ENCODE measurements around the gene TRPC3. TPM values are rescaled to one million over a fixed set of nuclear protein-coding genes. Genes with fewer than 3 reads are reported as not detected.
A peak's percentile ranks its signal among the peaks of the same experiment; 100 is the strongest.

The TRPC3 gene
- total and polyA plus RNA-seq, 2 donors: 0.14 to 0.24 TPM

GRCh38 chr4:121898150-121898549 is 53.7 kb downstream of the TRPC3 start:
- Histone ChIP-seq H3K36me3 (ENCODE audit: control insufficient read depth in 2 of 2, insufficient read depth in 2 of 2, low read length in 1 of 2) (no peaks in the 10 kb centered on the region), H3K9me3 (ENCODE audit: control insufficient read depth in 2 of 2, insufficient read depth in 1 of 2, low read length in 1 of 2) (no peaks in the 10 kb centered on the region), H3K4me1 (ENCODE audit: control insufficient read depth in 2 of 2, insufficient read depth in 2 of 2, low read length in 2 of 2) (no peaks in the 10 kb centered on the region), H3K4me3 (ENCODE audit: low read length in 2 of 2) (no peak overlapping the region), H3K27ac (ENCODE audit: low read depth in 1 of 2, low read length in 1 of 2) (no peak overlapping the region), H3K27me3 (ENCODE audit: control insufficient read depth in 2 of 2, insufficient read depth in 1 of 2, low read length in 1 of 2) (no peaks in the 10 kb centered on the region)
- peak in 2 of 9 donors; percentile 5 to 33 for DNase-seq (ENCODE audit: low read depth in 6 of 9, low spot score in 9 of 9)
- 47% methylated on average over 6 of the region's 6 CpGs for WGBS

GRCh38 chr4:121888134-121888533 is 63.7 kb downstream of the TRPC3 start:
- no peak for DNase-seq (ENCODE audit: low read depth in 6 of 9, low spot score in 9 of 9)
- Histone ChIP-seq H3K9me3 (ENCODE audit: control insufficient read depth in 2 of 2, insufficient read depth in 1 of 2, low read length in 1 of 2) (no peaks in the 10 kb centered on the region), H3K4me3 (ENCODE audit: low read length in 2 of 2) (no peak overlapping the region), H3K27me3 (ENCODE audit: control insufficient read depth in 2 of 2, insufficient read depth in 1 of 2, low read length in 1 of 2) (no peaks in the 10 kb centered on the region), H3K27ac (ENCODE audit: low read depth in 1 of 2, low read length in 1 of 2) (no peak overlapping the region), H3K36me3 (ENCODE audit: control insufficient read depth in 2 of 2, insufficient read depth in 2 of 2, low read length in 1 of 2) (no peaks in the 10 kb centered on the region), H3K4me1 (ENCODE audit: control insufficient read depth in 2 of 2, insufficient read depth in 2 of 2, low read length in 2 of 2) (no peaks in the 10 kb centered on the region)
- WGBS: 96% methylated on average over 1 of the region's 1 CpG

GRCh38 chr4:121885115-121885514 is 66.7 kb downstream of the TRPC3 start:
- no peak for DNase-seq (ENCODE audit: low read depth in 6 of 9, low spot score in 9 of 9)
- H3K27ac ChIP-seq (ENCODE audit: low read depth in 1 of 2, low read length in 1 of 2): no peak overlapping the region
- no peak overlapping the region for H3K4me3 ChIP-seq (ENCODE audit: low read length in 2 of 2)
- WGBS: 96% methylated on average over 2 of the region's 2 CpGs
- no peaks in the 10 kb centered on the region for H3K36me3 ChIP-seq (ENCODE audit: control insufficient read depth in 2 of 2, insufficient read depth in 2 of 2, low read length in 1 of 2)
- no peaks in the 10 kb centered on the region for H3K9me3 ChIP-seq (ENCODE audit: control insufficient read depth in 2 of 2, insufficient read depth in 1 of 2, low read length in 1 of 2)
- H3K27me3 ChIP-seq (ENCODE audit: control insufficient read depth in 2 of 2, insufficient read depth in 1 of 2, low read length in 1 of 2): no peaks in the 10 kb centered on the region
- no peaks in the 10 kb centered on the region for H3K4me1 ChIP-seq (ENCODE audit: control insufficient read depth in 2 of 2, insufficient read depth in 2 of 2, low read length in 2 of 2)

- no peaks in the 10 kb centered on the region for H3K4me1 ChIP-seq (ENCODE audit: control insufficient read depth in 2 of 2, insufficient read depth in 2 of 2, low read length in 2 of 2)
- WGBS: 65% methylated on average over 3 of the region's 3 CpGs
- no peaks in the 10 kb centered on the region for H3K9me3 ChIP-seq (ENCODE audit: control insufficient read depth in 2 of 2, insufficient read depth in 1 of 2, low read length in 1 of 2)
- no peak overlapping the region for H3K27ac ChIP-seq (ENCODE audit: low read depth in 1 of 2, low read length in 1 of 2)
- H3K36me3 ChIP-seq (ENCODE audit: control insufficient read depth in 2 of 2, insufficient read depth in 2 of 2, low read length in 1 of 2): no peaks in the 10 kb centered on the region
- no peak overlapping the region for H3K4me3 ChIP-seq (ENCODE audit: low read length in 2 of 2)
- peaks cover 0 to 3% of the 10 kb centered on the region in 2 donors for H3K27me3 ChIP-seq (ENCODE audit: control insufficient read depth in 2 of 2, insufficient read depth in 1 of 2, low read length in 1 of 2)
- no peak for DNase-seq (ENCODE audit: low read depth in 6 of 9, low spot score in 9 of 9)
Measured at GRCh38 chr4:121881158-121881557, 70.7 kb downstream of the TRPC3 start.

GRCh38 chr4:121879135-121879534 is 72.7 kb downstream of the TRPC3 start:
- no peaks in the 10 kb centered on the region for H3K4me1 ChIP-seq (ENCODE audit: control insufficient read depth in 2 of 2, insufficient read depth in 2 of 2, low read length in 2 of 2)
- no peak for DNase-seq (ENCODE audit: low read depth in 6 of 9, low spot score in 9 of 9)
- no peak overlapping the region for H3K4me3 ChIP-seq (ENCODE audit: low read length in 2 of 2)
- H3K27me3 ChIP-seq (ENCODE audit: control insufficient read depth in 2 of 2, insufficient read depth in 1 of 2, low read length in 1 of 2): peaks cover 0 to 3% of the 10 kb centered on the region in 2 donors
- no peaks in the 10 kb centered on the region for H3K36me3 ChIP-seq (ENCODE audit: control insufficient read depth in 2 of 2, insufficient read depth in 2 of 2, low read length in 1 of 2)
- H3K27ac ChIP-seq (ENCODE audit: low read depth in 1 of 2, low read length in 1 of 2): no peak overlapping the region
- no peaks in the 10 kb centered on the region for H3K9me3 ChIP-seq (ENCODE audit: control insufficient read depth in 2 of 2, insufficient read depth in 1 of 2, low read length in 1 of 2)

- Histone ChIP-seq H3K27ac (ENCODE audit: low read depth in 1 of 2, low read length in 1 of 2) (no peak overlapping the region), H3K4me3 (ENCODE audit: low read length in 2 of 2) (no peak overlapping the region), H3K4me1 (ENCODE audit: control insufficient read depth in 2 of 2, insufficient read depth in 2 of 2, low read length in 2 of 2) (no peaks in the 10 kb centered on the region), H3K27me3 (ENCODE audit: control insufficient read depth in 2 of 2, insufficient read depth in 1 of 2, low read length in 1 of 2) (peaks cover 2 to 3% of the 10 kb centered on the region in 2 donors), H3K36me3 (ENCODE audit: control insufficient read depth in 2 of 2, insufficient read depth in 2 of 2, low read length in 1 of 2) (no peaks in the 10 kb centered on the region), H3K9me3 (ENCODE audit: control insufficient read depth in 2 of 2, insufficient read depth in 1 of 2, low read length in 1 of 2) (no peaks in the 10 kb centered on the region)
- WGBS: 91% methylated on average over 4 of the region's 4 CpGs
- no peak for DNase-seq (ENCODE audit: low read depth in 6 of 9, low spot score in 9 of 9)
Measured at GRCh38 chr4:121877041-121877773, 74.7 kb downstream of the TRPC3 start.

- Histone ChIP-seq H3K4me1 (ENCODE audit: control insufficient read depth in 2 of 2, insufficient read depth in 2 of 2, low read length in 2 of 2) (no peaks in the 10 kb centered on the region), H3K36me3 (ENCODE audit: control insufficient read depth in 2 of 2, insufficient read depth in 2 of 2, low read length in 1 of 2) (no peaks in the 10 kb centered on the region), H3K9me3 (ENCODE audit: control insufficient read depth in 2 of 2, insufficient read depth in 1 of 2, low read length in 1 of 2) (no peaks in the 10 kb centered on the region), H3K27me3 (ENCODE audit: control insufficient read depth in 2 of 2, insufficient read depth in 1 of 2, low read length in 1 of 2) (peaks cover 2 to 3% of the 10 kb centered on the region in 2 donors), H3K4me3 (ENCODE audit: low read length in 2 of 2) (no peak overlapping the region), H3K27ac (ENCODE audit: low read depth in 1 of 2, low read length in 1 of 2) (no peak overlapping the region)
- 96% methylated on average over 6 of the region's 6 CpGs for WGBS
- no peak for DNase-seq (ENCODE audit: low read depth in 6 of 9, low spot score in 9 of 9)
Measured at GRCh38 chr4:121876070-121876469, 75.8 kb downstream of the TRPC3 start.

GRCh38 chr4:121875652-121876051 is 76.2 kb downstream of the TRPC3 start:
- Histone ChIP-seq H3K27ac (ENCODE audit: low read depth in 1 of 2, low read length in 1 of 2) (no peak overlapping the region), H3K4me1 (ENCODE audit: control insufficient read depth in 2 of 2, insufficient read depth in 2 of 2, low read length in 2 of 2) (no peaks in the 10 kb centered on the region), H3K4me3 (ENCODE audit: low read length in 2 of 2) (no peak overlapping the region), H3K9me3 (ENCODE audit: control insufficient read depth in 2 of 2, insufficient read depth in 1 of 2, low read length in 1 of 2) (no peaks in the 10 kb centered on the region), H3K27me3 (ENCODE audit: control insufficient read depth in 2 of 2, insufficient read depth in 1 of 2, low read length in 1 of 2) (peaks cover 2 to 3% of the 10 kb centered on the region in 2 donors), H3K36me3 (ENCODE audit: control insufficient read depth in 2 of 2, insufficient read depth in 2 of 2, low read length in 1 of 2) (no peaks in the 10 kb centered on the region)
- no peak for DNase-seq (ENCODE audit: low read depth in 6 of 9, low spot score in 9 of 9)
- WGBS: 98% methylated on average over 2 of the region's 2 CpGs

- Histone ChIP-seq H3K27me3 (ENCODE audit: control insufficient read depth in 2 of 2, insufficient read depth in 1 of 2, low read length in 1 of 2) (peaks cover 2 to 3% of the 10 kb centered on the region in 2 donors), H3K9me3 (ENCODE audit: control insufficient read depth in 2 of 2, insufficient read depth in 1 of 2, low read length in 1 of 2) (no peaks in the 10 kb centered on the region), H3K4me1 (ENCODE audit: control insufficient read depth in 2 of 2, insufficient read depth in 2 of 2, low read length in 2 of 2) (peaks cover 0 to 6% of the 10 kb centered on the region in 2 donors), H3K36me3 (ENCODE audit: control insufficient read depth in 2 of 2, insufficient read depth in 2 of 2, low read length in 1 of 2) (no peaks in the 10 kb centered on the region), H3K27ac (ENCODE audit: low read depth in 1 of 2, low read length in 1 of 2) (no peak overlapping the region), H3K4me3 (ENCODE audit: low read length in 2 of 2) (no peak overlapping the region)
- WGBS: 18% methylated on average over 3 of the region's 3 CpGs
- no peak for DNase-seq (ENCODE audit: low read depth in 6 of 9, low spot score in 9 of 9)
Measured at GRCh38 chr4:121873604-121874003, 78.3 kb downstream of the TRPC3 start.
